Stimulated activated naive CD8-positive, alpha-beta T cell treated with anti-CD3 and anti-CD28 coated beads, Interleukin-15, Interleukin-2, amounts not matched to agents 100 ng/mL and 50 ng/mL, for 24 hours (primary cell): ENCODE results near the gene SLC25A1.

Experiments used
- H3K27ac Mint-ChIP-seq: one replicate; pipeline ENCODE4 v1.8.0; 2021; ENCODE audit warnings: mild to moderate bottlenecking, mixed read lengths
- H3K27me3 Mint-ChIP-seq: one replicate; pipeline ENCODE4 v1.8.0; 2021; ENCODE audit warnings: mixed read lengths
- H3K36me3 Mint-ChIP-seq: one replicate; pipeline ENCODE4 v1.8.0; 2021; ENCODE audit warnings: low read depth, mixed read lengths
- H3K4me1 Mint-ChIP-seq: one replicate; pipeline ENCODE4 v1.8.0; 2021; ENCODE audit warnings: low read depth, mixed read lengths
- H3K4me3 Mint-ChIP-seq: one replicate; pipeline ENCODE4 v1.8.0; 2021; ENCODE audit warnings: mild to moderate bottlenecking, mixed read lengths
- H3K9me3 Mint-ChIP-seq: one replicate; pipeline ENCODE4 v1.8.0; 2021; ENCODE audit warnings: mixed read lengths

The SLC25A1 gene

GRCh38 chr22:19197997-19198865 is 19.7 kb upstream of the SLC25A1 start:
- no peaks in the 10 kb centered on the region for H3K9me3 Mint-ChIP-seq
- H3K4me1 Mint-ChIP-seq = peaks cover 11% of the 10 kb centered on the region

GRCh38 chr22:19196841-19197612 is 18.5 kb upstream of the SLC25A1 start:
- Mint-ChIP-seq H3K4me1 (peaks cover 11% of the 10 kb centered on the region), H3K9me3 (no peaks in the 10 kb centered on the region), H3K27ac (no peak overlapping the region), H3K4me3 (no peak overlapping the region), H3K36me3 (no peaks in the 10 kb centered on the region), H3K27me3 (no peaks in the 10 kb centered on the region)

More at GRCh38 chr22:19197997-19198865, 19.7 kb upstream of the SLC25A1 start:
- Mint-ChIP-seq H3K36me3 (no peaks in the 10 kb centered on the region), H3K4me3 (no peak overlapping the region), H3K27ac (no peak overlapping the region), H3K27me3 (no peaks in the 10 kb centered on the region)

DNA sequence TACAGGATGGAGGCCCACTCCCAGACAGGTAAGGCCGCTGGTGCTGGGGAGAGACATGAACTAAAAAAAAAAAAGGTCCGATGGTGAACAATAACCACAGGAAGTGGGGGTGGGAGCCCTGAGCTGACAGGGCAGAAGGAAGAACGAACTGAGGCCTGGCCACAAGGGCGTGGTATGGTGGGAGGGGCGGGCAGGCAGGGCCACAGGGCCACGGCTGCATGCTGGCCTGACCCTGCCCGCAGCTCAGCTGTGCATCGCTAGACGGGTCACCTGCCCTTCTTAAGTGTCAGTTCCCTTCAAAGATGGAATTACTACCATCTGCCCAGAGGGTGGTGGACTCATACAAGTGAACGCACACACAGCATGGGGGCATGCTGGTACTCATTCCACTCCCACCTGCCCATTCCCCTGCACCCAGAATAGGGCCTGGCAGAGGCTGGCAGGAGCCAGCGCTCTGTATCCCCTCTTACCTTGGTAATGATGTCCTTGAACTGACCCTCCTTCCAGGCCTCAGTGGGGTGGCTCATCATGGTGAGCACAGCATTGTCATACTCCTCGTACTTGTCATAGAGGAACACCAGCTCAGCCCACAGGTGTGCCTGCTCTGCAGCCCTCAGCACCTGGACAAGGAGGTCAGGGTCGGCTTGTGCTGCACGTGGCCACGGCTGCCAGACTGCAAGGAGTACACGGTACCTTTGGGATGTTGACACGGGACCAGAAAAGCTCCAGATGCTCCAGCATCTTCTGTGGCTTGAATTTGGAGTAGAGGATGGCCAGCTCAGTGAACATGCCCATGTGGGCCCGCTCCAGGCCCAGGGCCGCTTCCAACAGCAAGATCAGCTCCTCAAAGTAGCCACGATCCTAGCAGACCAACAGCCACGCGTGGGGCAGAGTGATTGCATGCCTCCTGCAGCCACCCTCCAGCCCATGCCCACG is 17.5 kb upstream of the SLC25A1 start:
- Mint-ChIP-seq H3K9me3 (no peaks in the 10 kb centered on the region), H3K27ac (no peak overlapping the region), H3K4me3 (no peak overlapping the region), H3K4me1 (peaks cover 11% of the 10 kb centered on the region), H3K27me3 (no peaks in the 10 kb centered on the region), H3K36me3 (no peaks in the 10 kb centered on the region)

- no peaks in the 10 kb centered on the region for H3K27me3 Mint-ChIP-seq
Observed at GRCh38 chr22:19194766-19195536, 16.4 kb upstream of the SLC25A1 start.

DNA sequence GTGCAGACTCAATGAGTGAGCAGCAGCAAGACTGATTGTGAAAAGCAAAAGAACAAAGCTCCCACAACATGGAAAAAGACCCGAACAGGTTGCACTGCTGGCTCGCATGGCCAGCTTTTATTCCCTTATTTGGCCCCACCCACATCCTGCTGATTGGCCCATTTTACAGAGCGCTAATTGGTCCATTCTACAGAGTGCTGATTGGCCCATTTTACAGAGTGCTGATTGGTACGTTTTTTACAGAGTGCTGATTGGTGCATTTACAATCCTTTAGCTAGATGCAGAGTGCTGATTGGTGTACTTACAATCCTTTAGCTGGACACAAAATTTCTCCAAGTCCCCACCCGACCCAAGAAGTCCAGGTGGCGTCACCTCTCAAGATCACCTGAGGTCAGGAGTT is 15.3 kb upstream of the SLC25A1 start:
- no peaks in the 10 kb centered on the region for H3K9me3 Mint-ChIP-seq
- no peaks in the 10 kb centered on the region for H3K27me3 Mint-ChIP-seq
- H3K4me1 Mint-ChIP-seq = peaks cover 11% of the 10 kb centered on the region
- H3K27ac Mint-ChIP-seq = no peak overlapping the region
- H3K4me3 Mint-ChIP-seq = no peak overlapping the region
- no peaks in the 10 kb centered on the region for H3K36me3 Mint-ChIP-seq

More at GRCh38 chr22:19194766-19195536, 16.4 kb upstream of the SLC25A1 start:
- Mint-ChIP-seq H3K4me3 (no peak overlapping the region), H3K27ac (no peak overlapping the region), H3K9me3 (no peaks in the 10 kb centered on the region), H3K4me1 (peaks cover 11% of the 10 kb centered on the region), H3K36me3 (no peaks in the 10 kb centered on the region)

GRCh38 chr22:19187716-19188563 is 9.4 kb upstream of the SLC25A1 start:
- Mint-ChIP-seq H3K27ac (no peak overlapping the region), H3K4me1 (no peaks in the 10 kb centered on the region), H3K27me3 (no peaks in the 10 kb centered on the region), H3K9me3 (no peaks in the 10 kb centered on the region), H3K4me3 (no peak overlapping the region), H3K36me3 (no peaks in the 10 kb centered on the region)

GRCh38 chr22:19184276-19184997 is 5.9 kb upstream of the SLC25A1 start:
- Mint-ChIP-seq H3K9me3 (no peaks in the 10 kb centered on the region), H3K27ac (no peak overlapping the region), H3K36me3 (no peaks in the 10 kb centered on the region), H3K27me3 (no peaks in the 10 kb centered on the region), H3K4me1 (peaks cover 20% of the 10 kb centered on the region), H3K4me3 (no peak overlapping the region)

DNA sequence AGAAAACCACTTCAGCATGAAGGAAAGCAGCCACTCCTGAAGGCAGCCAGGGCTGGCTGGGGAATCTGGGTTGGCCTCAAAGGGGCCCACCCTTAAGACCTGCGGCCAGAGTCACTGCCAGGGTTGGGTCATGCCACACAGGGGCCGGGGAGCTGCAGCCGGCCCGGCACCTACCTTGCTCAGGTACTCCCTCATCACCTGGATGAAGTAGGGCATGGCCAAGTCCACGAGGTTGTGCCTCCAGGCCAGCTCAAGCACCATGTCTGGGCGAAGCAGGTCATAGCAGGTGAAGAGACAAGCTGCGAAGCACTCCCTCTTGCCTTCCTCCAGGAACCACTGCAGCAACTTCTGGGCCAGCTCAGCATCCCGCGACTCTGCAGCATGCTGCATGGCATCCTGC is 4.7 kb upstream of the SLC25A1 start:
- H3K27me3 Mint-ChIP-seq = no peaks in the 10 kb centered on the region
- no peak overlapping the region for H3K4me3 Mint-ChIP-seq
- no peaks in the 10 kb centered on the region for H3K36me3 Mint-ChIP-seq
- no peak overlapping the region for H3K27ac Mint-ChIP-seq
- no peaks in the 10 kb centered on the region for H3K9me3 Mint-ChIP-seq
- peaks cover 23% of the 10 kb centered on the region for H3K4me1 Mint-ChIP-seq

GRCh38 chr22:19182472-19183157 is 4.1 kb upstream of the SLC25A1 start:
- Mint-ChIP-seq H3K4me1 (peaks cover 23% of the 10 kb centered on the region), H3K4me3 (no peak overlapping the region), H3K27me3 (no peaks in the 10 kb centered on the region), H3K36me3 (no peaks in the 10 kb centered on the region), H3K27ac (no peak overlapping the region), H3K9me3 (no peaks in the 10 kb centered on the region)

DNA sequence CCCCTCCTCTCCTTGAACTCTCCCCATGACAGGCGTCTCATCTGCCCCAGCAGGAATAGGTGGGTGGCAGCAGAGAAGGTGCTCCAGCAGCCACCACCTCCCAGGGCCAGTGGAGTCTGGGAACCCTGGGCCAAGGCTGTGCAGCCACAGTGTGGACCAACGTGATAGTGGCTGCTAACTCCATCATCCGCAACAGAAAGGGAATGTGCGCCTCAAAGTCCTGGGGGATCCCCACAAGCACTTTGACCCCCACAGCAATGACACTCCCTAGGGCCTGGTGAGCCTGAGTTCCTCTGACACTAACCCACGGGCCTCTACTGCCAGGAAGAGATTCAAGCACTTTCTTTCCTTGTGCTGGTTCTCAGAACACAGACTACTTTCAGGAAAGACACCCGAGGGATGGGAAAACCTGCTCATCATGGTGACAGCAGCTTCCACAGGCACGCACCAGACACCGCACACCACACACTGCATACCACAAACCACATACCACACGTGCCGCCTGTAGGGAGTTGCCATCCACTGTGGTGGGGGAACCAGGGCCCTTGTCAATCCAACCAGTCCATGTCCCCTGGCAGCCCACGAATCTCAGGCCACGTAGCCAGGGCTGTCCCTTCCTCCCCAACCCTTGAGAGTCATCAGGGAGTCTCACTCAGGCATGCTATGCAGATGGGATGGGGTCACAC is 3.4 kb upstream of the SLC25A1 start:
- H3K36me3 Mint-ChIP-seq = no peaks in the 10 kb centered on the region
- H3K4me1 Mint-ChIP-seq = peaks cover 23% of the 10 kb centered on the region
- H3K4me3 Mint-ChIP-seq = no peak overlapping the region
- H3K27me3 Mint-ChIP-seq = no peaks in the 10 kb centered on the region
- no peaks in the 10 kb centered on the region for H3K9me3 Mint-ChIP-seq
- peak overlapping the region; percentile 51 for H3K27ac Mint-ChIP-seq

DNA sequence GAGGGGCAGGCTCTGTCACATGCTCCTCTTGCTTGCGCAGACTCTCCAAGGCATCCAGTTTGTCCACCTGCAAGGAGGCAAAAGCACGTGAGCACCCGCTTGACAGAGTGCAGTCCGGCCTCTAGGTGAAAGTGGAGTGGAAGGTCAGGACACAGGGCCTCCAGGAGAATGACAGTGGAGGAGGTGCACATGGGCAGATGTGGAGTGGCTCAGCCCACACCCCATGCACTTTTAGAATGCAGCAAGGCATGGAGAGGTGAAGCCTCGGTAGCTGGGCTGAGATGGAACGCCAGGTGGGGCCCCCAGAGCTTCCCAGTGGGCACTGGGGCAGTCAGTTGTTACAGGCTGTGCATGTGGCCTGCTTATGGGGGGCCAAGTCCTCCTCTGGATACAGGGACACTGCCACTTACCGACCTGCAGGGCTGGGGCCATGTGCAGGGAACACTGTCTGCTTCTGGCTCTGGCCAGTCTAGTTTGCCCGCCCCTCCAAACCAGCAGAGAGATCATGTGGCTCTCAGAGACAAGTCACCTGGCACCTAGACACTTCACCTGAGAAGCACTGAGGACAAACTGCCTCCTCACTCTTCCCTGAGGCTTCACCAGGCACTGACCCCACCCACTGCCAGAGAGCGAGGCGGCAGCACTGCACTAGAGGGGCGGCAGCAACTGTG is 2.3 kb upstream of the SLC25A1 start:
- Mint-ChIP-seq H3K4me3 (no peak overlapping the region), H3K27me3 (no peaks in the 10 kb centered on the region), H3K27ac (no peak overlapping the region), H3K36me3 (no peaks in the 10 kb centered on the region), H3K9me3 (no peaks in the 10 kb centered on the region), H3K4me1 (peaks cover 23% of the 10 kb centered on the region)

DNA sequence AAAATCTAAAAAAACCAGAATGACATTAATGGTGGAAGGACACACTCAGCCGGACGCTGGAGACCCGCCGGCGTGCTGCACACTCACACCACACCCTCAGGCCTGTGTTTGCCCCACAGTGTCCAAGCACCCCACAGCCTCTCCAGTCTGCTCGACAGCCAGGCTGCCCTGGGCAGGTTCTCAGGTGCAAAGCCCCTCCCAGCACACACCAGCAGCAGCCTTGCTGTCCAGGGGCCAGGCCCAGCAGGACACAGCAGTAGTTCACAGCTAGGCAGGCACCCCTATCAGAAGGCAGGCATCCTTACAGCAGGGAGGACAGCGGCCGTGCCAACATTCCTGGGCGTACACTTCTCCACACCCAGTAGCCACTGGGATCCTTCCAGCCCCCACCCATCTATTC is 1.7 kb upstream of the SLC25A1 start:
- Mint-ChIP-seq H3K4me1 (peaks cover 23% of the 10 kb centered on the region), H3K27ac (no peak overlapping the region)

More for the DNA sequence above, 1.7 kb upstream of the SLC25A1 start:
- H3K36me3 Mint-ChIP-seq = no peaks in the 10 kb centered on the region
- H3K9me3 Mint-ChIP-seq = no peaks in the 10 kb centered on the region
- H3K4me3 Mint-ChIP-seq = no peak overlapping the region
- no peaks in the 10 kb centered on the region for H3K27me3 Mint-ChIP-seq
